IMR-90 (cell line): ENCODE results near the gene NOXO1. TPM values are rescaled to one million over a fixed set of nuclear protein-coding genes. Genes with fewer than 3 reads are reported as not detected.

ENCODE experiments used
- ATAC-seq: fragments of 200-7000 bp; cut with Tn5 transposase; 2 replicates; pipeline ENCODE4 v1.9.1; 2020; ENCODE audit warnings: low read depth, mild to moderate bottlenecking, moderate library complexity
- BruUV-seq: library from RNA; stranded (reverse); fragments of 400-500 nt; replicated peaks from 2 replicates; lab custom pipeline; 2021; lab: Mats Ljungman, UMichigan
- CTCF ChIA-PET: fragments of 300-600 bp; formaldehyde crosslinking; extraction: SDS; loops from one replicate; lab custom pipeline; 2021; ENCODE audit warnings: antibody characterized with exemption; lab: Yijun Ruan, JAX
- POLR2A ChIA-PET: fragments of 300-600 bp; sonication (Branson Sonifier 250); formaldehyde crosslinking; loops from one replicate; lab custom pipeline; 2022; ENCODE audit warnings: antibody characterized with exemption; ENCODE audit not compliant: unreplicated experiment; lab: Charles Lee
- DNase-seq: peaks from one replicate; pipeline ENCODE4 v3.0.0; 2013
- H2AFZ ChIP-seq: replicated peaks from 2 replicates; pipeline ENCODE3; 2013; ENCODE audit warnings: low read length, mild to moderate bottlenecking; ENCODE audit not compliant: poor library complexity
- H2AK5ac ChIP-seq: 2 replicates; pipeline ENCODE4 v1.6.1; 2013; ENCODE audit warnings: low read depth, low read length, inconsistent platforms
- H2AK9ac ChIP-seq: replicated peaks from 2 replicates; pipeline ENCODE3; 2013; ENCODE audit warnings: mild to moderate bottlenecking, low read depth, low read length, moderate library complexity; ENCODE audit not compliant: poor library complexity
- H2BK120ac ChIP-seq: 2 replicates; pipeline ENCODE4 v1.6.1; 2013; ENCODE audit warnings: low read depth, low read length, inconsistent platforms
- H2BK15ac ChIP-seq: 3 replicates; pipeline ENCODE4 v1.6.1; 2013; ENCODE audit warnings: low read depth, low read length, inconsistent platforms
- H2BK20ac ChIP-seq: 2 replicates; pipeline ENCODE4 v1.6.1; 2013; ENCODE audit warnings: low read depth, mild to moderate bottlenecking, inconsistent platforms, low read length, moderate library complexity
- H2BK5ac ChIP-seq: 2 replicates; pipeline ENCODE4 v1.6.1; 2013; ENCODE audit warnings: mild to moderate bottlenecking, low read depth, low read length, inconsistent platforms; ENCODE audit not compliant: poor library complexity, severe bottlenecking
- H3K14ac ChIP-seq: replicated peaks from 2 replicates; pipeline ENCODE4 v1.6.1; 2013; ENCODE audit warnings: low read depth, low read length, inconsistent platforms
- H3K18ac ChIP-seq: 2 replicates; pipeline ENCODE4 v1.6.1; 2013; ENCODE audit warnings: low read depth, low read length, control low read depth
- H3K23ac ChIP-seq: 2 replicates; pipeline ENCODE4 v1.6.1; 2013; ENCODE audit warnings: low read depth, low read length, inconsistent platforms
- H3K27ac ChIP-seq: 2 replicates; pipeline ENCODE4 v1.5.1; 2013; ENCODE audit warnings: mild to moderate bottlenecking, control low read depth, low read length; ENCODE audit not compliant: insufficient read depth
- H3K27me3 ChIP-seq: 2 replicates; pipeline ENCODE4 v1.6.1; 2013; ENCODE audit warnings: low read length; ENCODE audit not compliant: control insufficient read depth, insufficient read depth
- H3K36me3 ChIP-seq: 2 replicates; pipeline ENCODE4 v1.6.1; 2013; ENCODE audit warnings: low read length, mixed read lengths; ENCODE audit not compliant: control insufficient read depth, insufficient read depth
- H3K4ac ChIP-seq: 2 replicates; pipeline ENCODE4 v1.6.1; 2013; ENCODE audit warnings: low read depth, low read length, inconsistent platforms
- H3K4me1 ChIP-seq: 2 replicates; pipeline ENCODE4 v1.6.1; 2013; ENCODE audit warnings: low read length, mixed read lengths; ENCODE audit not compliant: control insufficient read depth, insufficient read depth
- H3K4me2 ChIP-seq: 2 replicates; pipeline ENCODE4 v1.6.1; 2013; ENCODE audit warnings: low read depth, mild to moderate bottlenecking, control low read depth, low read length, moderate library complexity
- H3K4me3 ChIP-seq: 2 replicates; pipeline ENCODE4 v1.5.1; 2013; ENCODE audit warnings: low read depth, mild to moderate bottlenecking, control low read depth, low read length, moderate library complexity; ENCODE audit not compliant: insufficient read depth
- H3K56ac ChIP-seq: 2 replicates; pipeline ENCODE4 v1.6.1; 2013; ENCODE audit warnings: low read length, inconsistent platforms; ENCODE audit not compliant: insufficient read depth; ENCODE audit errors: extremely low read depth
- H3K79me1 ChIP-seq, 2 experiments: 2 replicates each; pipeline ENCODE4 v1.6.1; 2013; ENCODE audit warnings: low read length in 2 of 2, inconsistent platforms in 1 of 2, low read depth in 1 of 2
- H3K9ac ChIP-seq: 2 replicates; pipeline ENCODE4 v1.6.1; 2013; ENCODE audit warnings: low read depth, low read length, control low read depth
- H3K9me1 ChIP-seq: 2 replicates; pipeline ENCODE4 v1.6.1; 2013; ENCODE audit warnings: low read length, inconsistent platforms; ENCODE audit not compliant: insufficient read depth
- H3K9me3 ChIP-seq: 2 replicates; pipeline ENCODE4 v1.6.1; 2013; ENCODE audit warnings: low read length; ENCODE audit not compliant: control insufficient read depth, insufficient read depth
- H4K20me1 ChIP-seq: 2 replicates; pipeline ENCODE4 v1.6.1; 2013; ENCODE audit warnings: low read length, inconsistent platforms; ENCODE audit not compliant: insufficient read depth
- H4K5ac ChIP-seq: 2 replicates; pipeline ENCODE4 v1.6.1; 2013; ENCODE audit warnings: mild to moderate bottlenecking, low read depth, low read length, control low read depth
- H4K8ac ChIP-seq, 2 experiments: 2 replicates each; pipeline ENCODE4 v1.6.1; 2013; ENCODE audit warnings: low read depth in 2 of 2, low read length in 2 of 2, control low read depth in 1 of 2, inconsistent platforms in 1 of 2
- H4K91ac ChIP-seq: 2 replicates; pipeline ENCODE4 v1.6.1; 2013; ENCODE audit warnings: low read depth, low read length, inconsistent platforms; ENCODE audit not compliant: insufficient read depth
- CHD1 ChIP-seq: IDR thresholded peaks from 2 replicates; pipeline ENCODE4 v1.6.1; 2012; ENCODE audit warnings: low read depth, low read length, improper control_type of control experiment
- MAFK ChIP-seq: IDR thresholded peaks from 2 replicates; pipeline ENCODE4 v1.6.1; 2012; ENCODE audit warnings: low read depth, low read length, improper control_type of control experiment
- MAZ ChIP-seq: IDR thresholded peaks from 2 replicates; pipeline ENCODE4 v1.6.1; 2012; ENCODE audit warnings: low read depth, mild to moderate bottlenecking, low read length, improper control_type of control experiment, moderate library complexity, borderline replicate concordance
- MXI1 ChIP-seq: IDR thresholded peaks from 2 replicates; pipeline ENCODE4 v1.6.1; 2012; ENCODE audit warnings: low read depth, mild to moderate bottlenecking, low read length, moderate library complexity, borderline replicate concordance
- POLR2A ChIP-seq: IDR thresholded peaks from 2 replicates; pipeline ENCODE4 v1.6.1; 2012; ENCODE audit warnings: mild to moderate bottlenecking, low read depth, low read length
- WGBS, 2 experiments: methylation state at CpG; one replicate each; pipeline versions ENCODE4 v1.1.5 to v1.1.7; 2013; ENCODE audit warnings: missing lambda C conversion rate in 2 of 2; ENCODE audit not compliant: insufficient read length in 1 of 2; ENCODE audit errors: extremely low coverage in 2 of 2; 5-methylcytosine and 5-hydroxymethylcytosine counted together
- dilution Hi-C: fragments of 300-500 bp; cut with HindIII; formaldehyde crosslinking; loops from one replicate; pipeline ENCODE4 v1.14.3; 2018; ENCODE audit warnings: low sequenced_read_pairs; ENCODE audit not compliant: unreplicated experiment
- in situ Hi-C: fragments of 300-500 bp; cut with MboI; formaldehyde crosslinking; loops from 3 replicates; pipeline ENCODE4 v1.14.3; 2019; ENCODE audit warnings: low sequenced_read_pairs, inconsistent platforms, mixed read lengths
- intact Hi-C: fragments of 100-400 bp; cut with micrococcal nuclease; formaldehyde crosslinking; loops from 2 replicates; pipeline ENCODE4 v1.10.0; 2022
- polyA plus RNA-seq, 3 experiments: library from polyadenylated mRNA; depleted of rRNA; stranded (reverse); fragments of >200 nt; gene quantifications; 2 replicates each; pipeline ENCODE4 v1.2.3, GENCODE V29; 2012; ENCODE audit warnings: low replicate concordance in 1 of 3
- total RNA-seq: library from RNA; depleted of rRNA; stranded (reverse); fragments of >200 nt; gene quantifications from 2 replicates; pipeline ENCODE4 v1.2.3, GENCODE V29; 2012
- TF ChIP-seq, protein P1 (sequence below): fragments of 150-350 bp; IDR thresholded peaks from 2 replicates; pipeline ENCODE4 v1.6.1; 2016; ENCODE audit warnings: low read depth, mild to moderate bottlenecking, low read length, moderate library complexity, borderline replicate concordance

Gene NOXO1
- total and polyA plus RNA-seq, 2 of the 4 experiments (the other 2 are of a cell fraction) = 0.56 TPM; not detected in 1

- H3K9ac ChIP-seq = peak within 1 kb of the TSS; percentile 64
- H3K18ac ChIP-seq = no peak within 1 kb of the TSS
- H3K23ac ChIP-seq = peak within 1 kb of the TSS; percentile 47; the same call in 1 of the 2 replicates
- H3K14ac ChIP-seq = peak within 1 kb of the TSS; percentile 12
- ChIA-PET CTCF (interaction anchor here (0.7 to 1.3 kb wide), 3 partner anchors 9 to 130 kb away, joined by 3 to 4 read pairs (median 3); no protein-coding TSS in a partner anchor), POLR2A (no interaction called here)
- H2BK5ac ChIP-seq = no peak within 1 kb of the TSS
- peak; percentile 99 for ATAC-seq
- in situ Hi-C loops (no loop called here), dilution Hi-C loops (no loop called here), intact Hi-C loops (no loop called here)
- no peaks in the 10 kb centered on the region for H3K27me3 ChIP-seq
- no peak within 1 kb of the TSS for H2BK120ac ChIP-seq
- TF ChIP-seq MAZ (peak; percentile 70; the same call in 1 of the 2 replicates), POLR2A (peak; percentile 72), MAFK (no peak), MXI1 (peak; percentile 48; the same call in 1 of the 2 replicates), CHD1 (no peak)
- TF ChIP-seq, protein P1, sequence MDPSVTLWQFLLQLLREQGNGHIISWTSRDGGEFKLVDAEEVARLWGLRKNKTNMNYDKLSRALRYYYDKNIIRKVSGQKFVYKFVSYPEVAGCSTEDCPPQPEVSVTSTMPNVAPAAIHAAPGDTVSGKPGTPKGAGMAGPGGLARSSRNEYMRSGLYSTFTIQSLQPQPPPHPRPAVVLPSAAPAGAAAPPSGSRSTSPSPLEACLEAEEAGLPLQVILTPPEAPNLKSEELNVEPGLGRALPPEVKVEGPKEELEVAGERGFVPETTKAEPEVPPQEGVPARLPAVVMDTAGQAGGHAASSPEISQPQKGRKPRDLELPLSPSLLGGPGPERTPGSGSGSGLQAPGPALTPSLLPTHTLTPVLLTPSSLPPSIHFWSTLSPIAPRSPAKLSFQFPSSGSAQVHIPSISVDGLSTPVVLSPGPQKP = no peak
- no TSS peak for BruUV-seq
- DNase-seq = peak; percentile 96
- H4K5ac ChIP-seq = peak within 1 kb of the TSS; percentile 61
- H3K9me1 ChIP-seq = no peaks in the 10 kb centered on the region
- H2AK9ac ChIP-seq = peak within 1 kb of the TSS; percentile 35
- H3K4me3 ChIP-seq = peak within 1 kb of the TSS; percentile 83
- peak within 1 kb of the TSS; percentile 95 for H2AFZ ChIP-seq
- H3K4me2 ChIP-seq = peak within 1 kb of the TSS; percentile 78
- no peak within 1 kb of the TSS; the same call in 1 of the 2 replicates for H4K91ac ChIP-seq
- WGBS, 2 experiments = 2% methylated on average over 21 of the region's 77 CpGs; no CpG with 5 or more reads in 1 of the 2 experiments
- H4K20me1 ChIP-seq = no peaks in the 10 kb centered on the region
- no peak within 1 kb of the TSS for H2BK15ac ChIP-seq
- no peak within 1 kb of the TSS for H2BK20ac ChIP-seq
- peaks cover 5% of the 10 kb centered on the region; the same call in 1 of the 2 replicates for H3K4me1 ChIP-seq
- H3K36me3 ChIP-seq = peaks cover 16% of the 10 kb centered on the region
- peak within 1 kb of the TSS; percentile 6; the same call in 1 of the 2 replicates for H3K4ac ChIP-seq
- H2AK5ac ChIP-seq = peak within 1 kb of the TSS; percentile 25; the same call in 1 of the 2 replicates
- peak within 1 kb of the TSS; percentile 22; the same call in 1 of the 2 replicates for H3K27ac ChIP-seq
- H3K79me1 ChIP-seq = peaks cover 9 to 13% of the 10 kb centered on the region in 2 experiments; a peak in 3 of 4 replicates
- no peaks in the 10 kb centered on the region for H3K9me3 ChIP-seq
- no peak within 1 kb of the TSS for H3K56ac ChIP-seq
- H4K8ac ChIP-seq = peak within 1 kb of the TSS; percentile 87 to 89
These were observed 38.2 kb downstream of the NOXO1 start, which contains the start of gene MSRB1 for GRCh38 chr16:1942810-1943726. Gene MSRB1 (minus strand): TSS chr16:1943199. CDS start chr16:1943156, 43 bp downstream.
